OCI-LY1 (cell line): ENCODE measurements around the gene ATP12A.

Experiments
- EZH2 ChIP-seq: fragments of 200-600 bp; sonication (generic), shearing (Covaris generic); IDR thresholded peaks from 2 replicates; pipeline ENCODE4 v1.8.0; 2017; ENCODE audit warnings: borderline replicate concordance, mixed run types, mild to moderate bottlenecking, antibody characterized with exemption, low read length, moderate library complexity, mixed read lengths
- TF ChIP-seq, protein P1 (sequence below): fragments of 200-600 bp; sonication (generic), shearing (Covaris generic); IDR thresholded peaks from 2 replicates; pipeline ENCODE4 v1.5.1; 2017; ENCODE audit warnings: mild to moderate bottlenecking, antibody characterized with exemption, low read length, moderate library complexity, mixed read lengths

DNA sequence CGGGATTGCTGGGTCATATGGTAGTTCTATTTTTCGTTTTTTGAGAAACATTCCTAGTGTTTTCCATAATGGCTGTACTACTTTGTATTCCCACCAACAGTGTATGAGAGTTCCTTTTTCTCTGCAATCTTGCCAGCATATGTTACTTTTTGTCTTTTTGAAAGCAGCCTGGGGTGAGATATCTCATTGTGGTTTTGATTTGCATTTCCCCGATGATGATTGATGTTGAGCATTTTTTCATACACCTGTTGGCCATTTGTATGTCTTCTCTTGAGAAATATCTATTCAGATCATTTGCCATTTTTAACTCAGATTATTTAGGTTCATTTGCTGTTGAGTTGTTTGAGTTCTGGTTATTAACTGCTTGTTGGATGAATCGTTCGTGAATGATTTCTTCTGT, 18.5 kb upstream of the ATP12A start:
- TF ChIP-seq, protein P1, sequence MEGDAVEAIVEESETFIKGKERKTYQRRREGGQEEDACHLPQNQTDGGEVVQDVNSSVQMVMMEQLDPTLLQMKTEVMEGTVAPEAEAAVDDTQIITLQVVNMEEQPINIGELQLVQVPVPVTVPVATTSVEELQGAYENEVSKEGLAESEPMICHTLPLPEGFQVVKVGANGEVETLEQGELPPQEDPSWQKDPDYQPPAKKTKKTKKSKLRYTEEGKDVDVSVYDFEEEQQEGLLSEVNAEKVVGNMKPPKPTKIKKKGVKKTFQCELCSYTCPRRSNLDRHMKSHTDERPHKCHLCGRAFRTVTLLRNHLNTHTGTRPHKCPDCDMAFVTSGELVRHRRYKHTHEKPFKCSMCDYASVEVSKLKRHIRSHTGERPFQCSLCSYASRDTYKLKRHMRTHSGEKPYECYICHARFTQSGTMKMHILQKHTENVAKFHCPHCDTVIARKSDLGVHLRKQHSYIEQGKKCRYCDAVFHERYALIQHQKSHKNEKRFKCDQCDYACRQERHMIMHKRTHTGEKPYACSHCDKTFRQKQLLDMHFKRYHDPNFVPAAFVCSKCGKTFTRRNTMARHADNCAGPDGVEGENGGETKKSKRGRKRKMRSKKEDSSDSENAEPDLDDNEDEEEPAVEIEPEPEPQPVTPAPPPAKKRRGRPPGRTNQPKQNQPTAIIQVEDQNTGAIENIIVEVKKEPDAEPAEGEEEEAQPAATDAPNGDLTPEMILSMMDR, result no peak
- TF ChIP-seq EZH2, result no peak
